GM12878 (cell line): ENCODE measurements around the gene RRN3. TPM values are rescaled to one million over a fixed set of nuclear protein-coding genes. Genes with fewer than 3 reads are reported as not detected.
"Not testable (repeated sequence)": the region's sequence is repeated elsewhere in the genome, so short reads cannot be mapped to it uniquely, and the experiment has no call there.

Experiments used
- ATAC-seq: fragments of 200-7000 bp; cut with Tn5 transposase; 3 replicates; pipeline ENCODE4 v1.9.1; 2020; ENCODE audit warnings: mild to moderate bottlenecking, moderate library complexity
- BruUV-seq: library from RNA; stranded (reverse); fragments of 400-500 nt; replicated peaks from 2 replicates; lab custom pipeline; 2021; lab: Mats Ljungman, UMichigan
- CTCF ChIA-PET: fragments of 300-600 bp; sonication (Branson Sonifier 250); formaldehyde crosslinking; extraction: SDS; loops from one replicate; lab custom pipeline; 2021; ENCODE audit warnings: inconsistent platforms; lab: Yijun Ruan, JAX
- POLR2A ChIA-PET: fragments of 350-600 bp; formaldehyde crosslinking; extraction: SDS; loops from one replicate; lab custom pipeline; 2021; ENCODE audit warnings: inconsistent platforms; lab: Charles Lee
- RAD21 ChIA-PET: fragments of 300-600 bp; sonication (Branson Sonifier 250); formaldehyde crosslinking; loops from one replicate; lab custom pipeline; 2023; ENCODE audit warnings: antibody characterized with exemption; ENCODE audit not compliant: unreplicated experiment; lab: Charles Lee
- SMC1A ChIA-PET: fragments of 300-600 bp; sonication (Branson Sonifier 250); formaldehyde crosslinking; loops from one replicate; lab custom pipeline; 2023; ENCODE audit not compliant: unreplicated experiment, uncharacterized antibody; lab: Charles Lee
- DNase-seq: peaks from one replicate; pipeline ENCODE4 v3.0.0-alpha.2; 2011; ENCODE audit warnings: low read depth, low spot score
- FAIRE-seq: peaks from 3 replicates; lab custom pipeline; 2011; peaks lifted over from hg19 to GRCh38; lab: Jason Lieb, UNC
- H2AFZ ChIP-seq: 2 replicates; pipeline ENCODE4 v1.6.0; 2011; ENCODE audit warnings: low read depth, low read length, control low read depth; ENCODE audit not compliant: control insufficient read depth
- H3K27ac ChIP-seq: 2 replicates; pipeline ENCODE4 v1.5.1; 2011; ENCODE audit warnings: control low read depth; ENCODE audit not compliant: control insufficient read depth, insufficient read depth
- H3K27me3 ChIP-seq, 2 experiments: replicated peaks in 1 of 2; 2 replicates each; pipeline versions ENCODE4 v1.6.0 to v1.6.1; 2011; ENCODE audit warnings: low read length in 1 of 2; ENCODE audit not compliant: control insufficient read depth in 2 of 2, insufficient read depth in 2 of 2
- H3K36me3 ChIP-seq, 2 experiments: 2 replicates each; pipeline ENCODE4 v1.5.1; 2011; ENCODE audit warnings: low read length in 1 of 2; ENCODE audit not compliant: control insufficient read depth in 2 of 2, insufficient read depth in 2 of 2
- H3K4me1 ChIP-seq: 2 replicates; pipeline ENCODE4 v1.6.1; 2011; ENCODE audit warnings: mild to moderate bottlenecking, low read length, moderate library complexity, mixed read lengths; ENCODE audit not compliant: control insufficient read depth, insufficient read depth
- H3K4me2 ChIP-seq: 2 replicates; pipeline ENCODE4 v1.6.0; 2011; ENCODE audit warnings: control low read depth; ENCODE audit not compliant: control insufficient read depth, insufficient read depth
- H3K4me3 ChIP-seq: fragments of 200-600 bp; sonication (generic); 2 replicates; pipeline ENCODE4 v1.5.1; 2016
- H3K79me2 ChIP-seq: 2 replicates; pipeline ENCODE4 v1.6.0; 2011; ENCODE audit warnings: low read length; ENCODE audit not compliant: control insufficient read depth, insufficient read depth
- H3K9ac ChIP-seq: 2 replicates; pipeline ENCODE4 v1.8.0; 2011; ENCODE audit warnings: low read length, control low read depth, mixed read lengths; ENCODE audit not compliant: control insufficient read depth, insufficient read depth
- H3K9me3 ChIP-seq: replicated peaks from 3 replicates; pipeline ENCODE4 v1.5.1; 2011; ENCODE audit warnings: mild to moderate bottlenecking, low read length; ENCODE audit not compliant: control insufficient read depth, insufficient read depth
- H4K20me1 ChIP-seq: 2 replicates; pipeline ENCODE4 v1.6.0; 2011; ENCODE audit not compliant: control insufficient read depth, insufficient read depth
- HDGF ChIP-seq: fragments of 450-650 bp; IDR thresholded peaks from 2 replicates; pipeline ENCODE4 v1.6.1; 2016; ENCODE audit warnings: antibody characterized with exemption
- PAX5 ChIP-seq: IDR thresholded peaks from 2 replicates; pipeline ENCODE4 v1.6.1; 2011; ENCODE audit warnings: low read depth, low read length, borderline replicate concordance
- WGBS: methylation state at CpG from one replicate; pipeline ENCODE4 v1.1.6; 2016; ENCODE audit warnings: low lambda C conversion rate; ENCODE audit not compliant: insufficient replicate concordance, insufficient coverage; ENCODE audit errors: missing lambda C conversion rate; 5-methylcytosine and 5-hydroxymethylcytosine counted together
- in situ Hi-C: fragments of 300-500 bp; cut with MboI; formaldehyde crosslinking; loops from 9 replicates; pipeline ENCODE4 v1.14.3; 2018; ENCODE audit warnings: mixed read lengths
- intact Hi-C: fragments of 100-400 bp; cut with micrococcal nuclease; formaldehyde crosslinking; loops from one replicate; pipeline ENCODE4 v1.14.2; 2022; ENCODE audit not compliant: unreplicated experiment
- polyA plus RNA-seq, 11 experiments: library from polyadenylated mRNA; depleted of rRNA in 4 of 11; unstranded in 6 of 11; stranded (reverse) in 5 of 11; fragments of >200 nt; fragmentation: Nextera tagmentation in 4 of 11; fragmentation: Illumina TruSeq in 1 of 11; extraction: Ambion mirVana in 4 of 11; extraction: Trizol in 1 of 11; gene quantifications; 1 replicate in 1 of 11; 2 replicates in 10 of 11; pipeline versions ENCODE4 v1.2.1 to v1.2.3, GENCODE V29; 2011 to 2016; ENCODE audit warnings: inconsistent platforms in 2 of 11, missing spikeins in 2 of 11, low read depth in 1 of 11
- total RNA-seq, 4 experiments: library from RNA; depleted of rRNA in 3 of 4; stranded (reverse); fragments of >200 nt in 3 of 4; fragmentation: Illumina TruSeq in 1 of 4; extraction: Trizol in 1 of 4; gene quantifications; 2 replicates each; pipeline versions ENCODE4 v1.2.1 to v1.2.3, GENCODE V29; 2013 to 2021

RRN3 gene
- total and polyA plus RNA-seq, 10 of the 15 experiments (the other 5 are each of a cell fraction or from before 2014, with no cell fraction given): 21.9 to 55.5 (median 33.2) TPM

- WGBS: 38% methylated on average over 15 of the region's 16 CpGs
- H3K4me3 ChIP-seq, H3K79me2 ChIP-seq, FAIRE-seq, intact Hi-C loops, H3K27me3 ChIP-seq, DNase-seq, POLR2A ChIA-PET, RAD21 ChIA-PET, H3K36me3 ChIP-seq, H3K4me2 ChIP-seq, in situ Hi-C loops, H4K20me1 ChIP-seq, H3K27ac ChIP-seq, H3K4me1 ChIP-seq, H3K9me3 ChIP-seq, H3K9ac ChIP-seq, SMC1A ChIA-PET, H2AFZ ChIP-seq: not testable (repeated sequence)
- ATAC-seq: peak; percentile 91
- CTCF ChIA-PET: interaction anchor here (0.6 to 2.2 kb wide), 6 partner anchors 10 to 1288 kb away, joined by 3 to 10 read pairs (median 4); no protein-coding TSS in a partner anchor
- TF ChIP-seq PAX5 (peak; percentile 20; the same call in 1 of the 2 replicates), HDGF (0 out of 2 replicates have a peak, but pooled peaks have one; percentile 31)
- BruUV-seq: TSS peak; percentile 22
Observed at GRCh38 chr16:15071916-15072769, 21.9 kb downstream of the RRN3 start.

- H3K79me2 ChIP-seq, H3K27ac ChIP-seq, H3K9me3 ChIP-seq, DNase-seq, H4K20me1 ChIP-seq, POLR2A ChIA-PET, H3K27me3 ChIP-seq, SMC1A ChIA-PET, H3K4me3 ChIP-seq, RAD21 ChIA-PET, H2AFZ ChIP-seq, ATAC-seq, H3K36me3 ChIP-seq, in situ Hi-C loops, H3K4me2 ChIP-seq, BruUV-seq, intact Hi-C loops, H3K4me1 ChIP-seq, H3K9ac ChIP-seq, CTCF ChIA-PET, FAIRE-seq: not testable (repeated sequence)
- 84% methylated on average over 4 of the region's 4 CpGs for WGBS
Observed at GRCh38 chr16:15071013-15071412, 23.1 kb downstream of the RRN3 start.

GRCh38 chr16:15066690-15067089 lies 27.4 kb downstream of the RRN3 start:
- RAD21 ChIA-PET, H4K20me1 ChIP-seq, in situ Hi-C loops, H3K27me3 ChIP-seq, FAIRE-seq, H3K4me2 ChIP-seq, H3K9ac ChIP-seq, CTCF ChIA-PET, DNase-seq, H3K9me3 ChIP-seq, ATAC-seq, H3K4me3 ChIP-seq, H3K36me3 ChIP-seq, intact Hi-C loops, H2AFZ ChIP-seq, H3K4me1 ChIP-seq, H3K27ac ChIP-seq, H3K79me2 ChIP-seq, SMC1A ChIA-PET, BruUV-seq: not testable (repeated sequence)
- 100% methylated on average over 6 of the region's 8 CpGs for WGBS
- POLR2A ChIA-PET: interaction anchor here (0.7 kb wide), 1 partner anchor 505 kb away, joined by 3 read pairs; no protein-coding TSS in a partner anchor
